Heart left ventricle (tissue), 16 donors: ENCODE data around the gene GGT6. TPM values are rescaled to one million over a fixed set of nuclear protein-coding genes. Genes with fewer than 3 reads are reported as not detected.

Source experiments
- ATAC-seq, 4 donors: fragments of 200-7000 bp; cut with Tn5 transposase; one replicate each; pipeline ENCODE4 v1.9.1; 2020 to 2022; ENCODE audit warnings: moderate library complexity in 4 of 4, mild to moderate bottlenecking in 3 of 4, moderate number of reproducible peaks in 1 of 4
- DNase-seq, 5 donors: peaks; one replicate each; pipeline ENCODE4 v3.0.0-alpha.2; 2020
- H3K27ac ChIP-seq, 12 donors: fragments of 200-600 bp; sonication (generic) in 4 of 12; one replicate each; pipeline versions ENCODE4 v1.5.0 to v1.8.0; 2016 to 2022; ENCODE audit warnings: mild to moderate bottlenecking in 2 of 12
- H3K27me3 ChIP-seq, 9 donors: fragments of 200-600 bp; sonication (generic) in 2 of 9; one replicate each; pipeline versions ENCODE4 v1.5.1 to v1.8.0; 2016 to 2022; ENCODE audit warnings: mild to moderate bottlenecking in 3 of 9
- H3K36me3 ChIP-seq, 9 donors: fragments of 200-600 bp; sonication (generic) in 2 of 9; one replicate each; pipeline versions ENCODE4 v1.5.0 to v1.8.0; 2018 to 2022; ENCODE audit warnings: mild to moderate bottlenecking in 2 of 9
- H3K4me1 ChIP-seq, 12 donors: fragments of 200-600 bp; sonication (generic) in 4 of 12; one replicate each; pipeline versions ENCODE4 v1.5.0 to v1.8.0; 2016 to 2022; ENCODE audit warnings: mild to moderate bottlenecking in 3 of 12
- H3K4me3 ChIP-seq, 12 donors: fragments of 200-600 bp; sonication (generic) in 4 of 12; one replicate each; pipeline versions ENCODE4 v1.5.0 to v1.8.0; 2017 to 2022; ENCODE audit warnings: mild to moderate bottlenecking in 9 of 12, moderate library complexity in 4 of 12
- H3K9me3 ChIP-seq, 12 donors: fragments of 200-600 bp; sonication (generic) in 4 of 12; one replicate each; pipeline versions ENCODE4 v1.5.0 to v1.8.0; 2016 to 2022; ENCODE audit warnings: mild to moderate bottlenecking in 1 of 12
- POLR2A ChIP-seq, 2 donors: fragments of 450-650 bp; IDR thresholded peaks; one replicate each; pipeline ENCODE4 v1.6.1; 2017; ENCODE audit warnings: antibody characterized with exemption in 2 of 2, mild to moderate bottlenecking in 2 of 2, moderate library complexity in 2 of 2
- WGBS, 4 donors: extraction: QIAGEN DNeasy Blood & Tissue Kit in 2 of 4; methylation state at CpG; one replicate each; pipeline versions ENCODE4 v1.1.5 to v1.1.7; 2013 to 2018; 5-methylcytosine and 5-hydroxymethylcytosine counted together
- intact Hi-C, 10 donors: fragments of 100-400 bp; cut with DNase I; formaldehyde crosslinking; loops; one replicate each; pipeline versions ENCODE4 v1.11.1 to v1.14.2; 2022
- polyA plus RNA-seq, 2 donors: library from polyadenylated mRNA; stranded (reverse); fragments of 200-250 nt; gene quantifications; one replicate each; pipeline ENCODE4 v1.2.3, GENCODE V29; 2013
- total RNA-seq, 9 donors: library from RNA; depleted of rRNA in 2 of 9; stranded (reverse); fragments of >200 nt in 2 of 9; fragmentation: NEBNext Ultra II Directional in 3 of 9; extraction: Animal tissue kit (Norgen Biotek cat#: 25700) in 3 of 9; gene quantifications; one replicate each; pipeline versions ENCODE4 v1.1.0 to v1.2.4, GENCODE V29; 2016 to 2023
- TF ChIP-seq, protein P1 (sequence below), 12 donors: fragments of 200-600 bp; sonication (generic) in 4 of 12; IDR thresholded peaks; one replicate each; pipeline versions ENCODE4 v1.5.0 to v1.8.0; 2018 to 2022; ENCODE audit warnings: antibody characterized with exemption in 12 of 12, mild to moderate bottlenecking in 5 of 12
- donor health status: ischemic (EF 13 %, LVEDD 7.1; RV severe dilation, severe dysfunction).
- donor health status: healthy with polysubstance abuse.
- donor health status: DM: no; HTN: yes; CAD: no.
- donor health status: DM: no; HTN: no; CAD: no.
- donor health status: ischemic (EF 25% LVEDD 6.9; RV normal size, moderate dysfunction).
- donor health status: ischemic (EF 25% LVEDD 5.7; RV mildly dilated, moderate dysfunction).
- donor health status: healthy.
- donor health status: DM: yes; HTN: yes; CAD: no.
- donor health status: ischemic (EF 35%, LVEDD 5.7; RV mildly dilated, moderate dysfunction).
- donor health status: nonischemic (EF 11% LVEDD 7.7; RV severe dilation, severe dysfunction).
- donor health status: DM: yes; HTN: yes; CAD: no.
- donor health status: PGD.
- donor health status: ischemic (EF 29% LVEDD 5.4; RV normal size, mild dysfunction).
- donor health status: nonischemic (EF 23%, LVEDD 6.1; RV moderate dilation, normal function).

Gene GGT6
- total and polyA plus RNA-seq, 11 donors, result not detected

DNA sequence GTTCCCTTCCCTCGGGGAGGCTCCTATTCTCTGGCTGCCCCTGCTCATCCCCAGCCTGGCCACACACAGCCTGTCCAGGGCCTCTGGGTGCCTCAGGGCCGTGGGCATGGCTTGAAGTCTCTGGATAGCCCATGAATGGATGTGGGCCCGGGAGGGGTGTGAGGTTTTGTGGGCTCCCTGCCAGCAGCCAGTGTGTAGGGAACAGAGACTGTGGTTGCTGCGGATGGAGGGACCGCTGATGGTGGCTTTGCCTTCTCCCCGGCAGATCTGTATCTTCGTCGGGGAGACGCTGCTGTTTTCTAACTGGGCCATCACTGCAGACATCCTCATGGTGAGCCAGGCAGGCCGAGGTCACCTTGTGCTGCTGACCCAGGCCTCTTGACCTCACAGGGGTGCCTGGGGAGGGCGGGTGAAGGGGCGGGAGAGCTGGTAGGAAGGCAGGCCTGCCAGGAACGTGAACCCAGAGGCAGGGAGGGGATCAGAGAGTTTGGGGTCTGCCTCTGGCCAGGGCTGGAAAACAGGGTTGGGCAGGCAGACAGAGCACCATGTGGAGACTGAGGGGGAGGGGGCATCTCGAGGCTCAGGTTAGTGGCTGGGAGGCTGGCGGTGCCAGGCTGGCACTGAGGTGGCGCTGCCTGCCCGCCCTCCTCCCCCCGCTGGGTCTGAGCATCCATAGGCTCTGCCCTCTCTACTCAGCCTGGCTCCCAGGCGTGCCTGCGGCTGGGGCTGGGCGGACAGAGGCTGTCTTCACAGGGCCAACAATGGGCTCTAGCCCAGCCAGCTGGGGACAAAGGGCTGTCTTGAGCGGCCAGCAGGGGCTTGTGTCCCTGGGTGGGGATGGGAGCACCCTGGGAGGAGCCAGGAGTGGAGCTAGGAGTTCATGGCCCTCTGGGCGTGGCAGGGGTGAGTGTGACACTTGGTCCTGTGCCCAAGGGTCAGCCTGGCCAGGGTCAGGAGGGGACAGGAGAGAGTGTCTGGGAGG, 26.6 kb downstream of the GGT6 start:
- H3K9me3 ChIP-seq, result no peaks in the 10 kb centered on the region
- TF ChIP-seq, protein P1, sequence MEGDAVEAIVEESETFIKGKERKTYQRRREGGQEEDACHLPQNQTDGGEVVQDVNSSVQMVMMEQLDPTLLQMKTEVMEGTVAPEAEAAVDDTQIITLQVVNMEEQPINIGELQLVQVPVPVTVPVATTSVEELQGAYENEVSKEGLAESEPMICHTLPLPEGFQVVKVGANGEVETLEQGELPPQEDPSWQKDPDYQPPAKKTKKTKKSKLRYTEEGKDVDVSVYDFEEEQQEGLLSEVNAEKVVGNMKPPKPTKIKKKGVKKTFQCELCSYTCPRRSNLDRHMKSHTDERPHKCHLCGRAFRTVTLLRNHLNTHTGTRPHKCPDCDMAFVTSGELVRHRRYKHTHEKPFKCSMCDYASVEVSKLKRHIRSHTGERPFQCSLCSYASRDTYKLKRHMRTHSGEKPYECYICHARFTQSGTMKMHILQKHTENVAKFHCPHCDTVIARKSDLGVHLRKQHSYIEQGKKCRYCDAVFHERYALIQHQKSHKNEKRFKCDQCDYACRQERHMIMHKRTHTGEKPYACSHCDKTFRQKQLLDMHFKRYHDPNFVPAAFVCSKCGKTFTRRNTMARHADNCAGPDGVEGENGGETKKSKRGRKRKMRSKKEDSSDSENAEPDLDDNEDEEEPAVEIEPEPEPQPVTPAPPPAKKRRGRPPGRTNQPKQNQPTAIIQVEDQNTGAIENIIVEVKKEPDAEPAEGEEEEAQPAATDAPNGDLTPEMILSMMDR (IDR thresholded peaks at IDR 0.05), result peak in 2 of 12 donors; percentile 17 to 25
- TF ChIP-seq POLR2A (IDR thresholded peaks at IDR 0.05), result no peak
- no peak overlapping the region for H3K4me3 ChIP-seq
- DNase-seq (peak in 2 of 5 donors; percentile 50 to 68), ATAC-seq (peak in 3 of 4 donors; percentile 1 to 17 (median 13))
- intact Hi-C loops, result no loop called here
- no peaks in the 10 kb centered on the region for H3K27me3 ChIP-seq
- peaks cover 0 to 10% (median 2%) of the 10 kb centered on the region in 9 donors for H3K36me3 ChIP-seq
- 63 to 66% (median 65%) methylated on average over 16 to 23 of the region's 23 CpGs for WGBS, 4 donors
- peaks cover 31 to 96% (median 68%) of the 10 kb centered on the region in 12 donors for H3K4me1 ChIP-seq
- peak overlapping the region; percentile 16 to 90 (median 58) for H3K27ac ChIP-seq

DNA sequence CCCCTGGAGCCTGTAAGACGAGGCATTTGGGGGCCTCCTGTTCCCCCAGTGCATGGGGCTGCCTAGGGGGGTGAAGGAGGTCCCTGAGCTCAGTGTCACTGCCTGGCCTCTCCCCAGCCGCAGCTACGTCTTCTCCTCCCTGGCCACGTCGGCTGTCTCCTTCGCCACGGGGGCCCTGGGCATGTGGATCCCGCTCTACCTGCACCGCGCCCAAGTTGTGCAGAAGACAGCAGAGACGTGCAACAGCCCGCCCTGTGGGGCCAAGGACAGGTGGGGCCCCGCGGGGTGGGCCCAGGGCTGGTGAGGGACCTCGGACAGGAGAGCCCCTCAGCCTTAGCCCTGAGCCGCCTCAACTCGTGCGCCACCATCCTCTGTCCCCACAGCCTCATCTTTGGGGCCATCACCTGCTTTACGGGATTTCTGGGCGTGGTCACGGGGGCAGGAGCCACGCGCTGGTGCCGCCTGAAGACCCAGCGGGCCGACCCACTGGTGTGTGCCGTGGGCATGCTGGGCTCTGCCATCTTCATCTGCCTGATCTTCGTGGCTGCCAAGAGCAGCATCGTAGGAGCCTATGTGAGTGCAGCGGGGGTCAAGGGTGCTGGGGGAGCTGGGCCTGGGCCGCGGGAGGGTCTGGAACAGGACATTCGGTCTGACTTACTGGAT, 27.4 kb downstream of the GGT6 start:
- no peaks in the 10 kb centered on the region for H3K9me3 ChIP-seq
- intact Hi-C loops, result no loop called here
- peak overlapping the region in 11 of 12 donors; percentile 16 to 90 (median 55) for H3K27ac ChIP-seq
- H3K36me3 ChIP-seq, result peaks cover 0 to 5% (median 0%) of the 10 kb centered on the region in 9 donors
- TF ChIP-seq POLR2A (IDR thresholded peaks at IDR 0.05), result no peak
- TF ChIP-seq, protein P1 (IDR thresholded peaks at IDR 0.05), result no peak
- no peaks in the 10 kb centered on the region for H3K27me3 ChIP-seq
- H3K4me3 ChIP-seq, result no peak overlapping the region
- ATAC-seq (no peak), DNase-seq (no peak)
- WGBS, 4 donors, result 89 to 92% (median 92%) methylated on average over 22 to 33 of the region's 33 CpGs
- H3K4me1 ChIP-seq, result peaks cover 31 to 89% (median 63%) of the 10 kb centered on the region in 12 donors

DNA sequence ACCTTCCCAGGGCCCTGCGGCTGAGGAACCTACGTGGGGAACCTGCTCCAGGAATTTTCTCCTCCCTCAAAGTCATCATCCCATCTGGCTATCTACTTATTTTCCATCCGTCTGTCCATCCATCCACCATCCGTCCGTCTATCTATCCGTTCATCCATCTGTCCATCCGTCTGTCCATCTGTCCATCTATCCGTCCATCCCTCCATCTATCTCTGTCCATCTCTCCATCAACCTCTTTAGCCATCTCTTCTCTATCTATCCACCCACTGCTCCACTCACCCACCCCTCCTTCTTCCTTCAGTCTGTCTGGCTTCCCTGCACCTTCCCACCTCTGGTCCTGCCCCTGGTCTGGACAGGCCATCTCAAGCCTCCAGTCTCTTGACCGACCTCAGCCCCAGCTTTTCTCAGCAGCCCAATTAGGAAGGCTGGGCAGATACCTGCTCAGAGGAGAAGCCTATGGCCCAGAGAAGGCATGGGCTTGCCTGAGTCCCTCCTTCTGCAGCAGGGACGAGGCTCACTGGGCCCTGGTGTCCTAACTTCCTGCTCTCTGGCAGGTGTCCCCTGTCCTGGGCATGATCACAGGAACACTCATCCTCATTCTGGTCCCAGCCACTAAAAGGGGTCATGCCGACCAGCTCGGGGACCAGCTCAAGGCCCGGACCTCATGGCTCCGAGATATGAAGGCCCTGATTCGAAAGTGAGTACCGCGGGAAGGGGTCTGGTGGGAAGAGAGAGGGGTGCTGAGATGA, 28.2 kb downstream of the GGT6 start:
- H3K36me3 ChIP-seq, result no peaks in the 10 kb centered on the region
- intact Hi-C loops, result no loop called here
- no peaks in the 10 kb centered on the region for H3K9me3 ChIP-seq
- no peak for ATAC-seq
- WGBS, 4 donors, result 82 to 88% (median 86%) methylated on average over 14 to 17 of the region's 17 CpGs
- no peak for TF ChIP-seq POLR2A (IDR thresholded peaks at IDR 0.05)
- TF ChIP-seq, protein P1 (IDR thresholded peaks at IDR 0.05), result no peak
- no peak overlapping the region for H3K4me3 ChIP-seq
- no peaks in the 10 kb centered on the region for H3K27me3 ChIP-seq
- peaks cover 27 to 85% (median 56%) of the 10 kb centered on the region in 12 donors for H3K4me1 ChIP-seq
- peak overlapping the region; percentile 46 to 90 (median 73) for H3K27ac ChIP-seq
- DNase-seq, result no peak
